ENCODE measurements around the gene POU6F2. TPM values are rescaled to one million over a fixed set of nuclear protein-coding genes. Genes with fewer than 3 reads are reported as not detected.

Gene POU6F2
- total and polyA plus RNA-seq, 2 of the 4 experiments (the other 2 are of a cell fraction) = not detected

DNA sequence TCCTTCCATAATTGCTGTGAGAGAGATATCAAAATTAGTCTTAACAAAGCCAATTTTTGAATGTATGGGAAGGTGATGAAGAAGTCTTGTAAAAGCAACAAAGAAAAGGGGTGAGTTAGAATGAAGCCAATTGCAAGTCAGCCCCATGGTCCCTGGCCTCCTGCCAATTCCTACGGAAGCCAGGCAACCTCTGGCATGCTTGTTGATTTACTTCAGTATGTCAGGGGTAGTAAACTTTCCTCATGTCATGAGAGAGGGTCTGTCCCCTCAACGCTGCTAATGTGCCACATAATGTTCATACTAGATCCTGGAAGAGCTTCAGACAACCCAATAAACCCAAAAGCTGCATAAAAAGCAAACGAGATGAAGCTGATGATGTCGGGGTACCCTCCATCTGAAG lies 429.4 kb downstream of the POU6F2 start:
- Histone ChIP-seq H4K20me1 (ENCODE audit: insufficient read depth, low read length) (no peaks in the 10 kb centered on the region), H3K23ac (ENCODE audit: low read depth, low read length) (no peak overlapping the region), H2AK5ac (ENCODE audit: low read depth, low read length) (no peak overlapping the region), H4K5ac (ENCODE audit: low read depth, low read length) (no peak overlapping the region), H2BK120ac (ENCODE audit: low read depth, low read length) (no peak overlapping the region), H4K91ac (ENCODE audit: insufficient read depth, low read depth, low read length) (no peak overlapping the region), H2AFZ (replicated peaks; ENCODE audit: low read length, poor library complexity) (no peak overlapping the region), H2AK9ac (replicated peaks; ENCODE audit: low read depth, low read length, poor library complexity) (no peak overlapping the region), H3K79me1 (ENCODE audit: low read depth in 1 of 2, low read length in 2 of 2) (no peaks in the 10 kb centered on the region), H3K4ac (ENCODE audit: low read depth, low read length) (no peak overlapping the region), H2BK20ac (ENCODE audit: low read depth, low read length) (no peak overlapping the region), H3K9ac (ENCODE audit: low read depth, low read length) (no peak overlapping the region), H2BK15ac (ENCODE audit: low read depth, low read length) (no peak overlapping the region), H3K4me2 (ENCODE audit: low read depth, low read length) (no peak overlapping the region), H3K27ac (ENCODE audit: insufficient read depth, low read length) (no peak overlapping the region), H3K14ac (replicated peaks; ENCODE audit: low read depth, low read length) (no peak overlapping the region), H3K18ac (ENCODE audit: low read depth, low read length) (no peak overlapping the region), H3K27me3 (ENCODE audit: control insufficient read depth, insufficient read depth, low read length) (no peaks in the 10 kb centered on the region), H3K9me3 (ENCODE audit: control insufficient read depth, insufficient read depth, low read length) (no peaks in the 10 kb centered on the region), H3K56ac (ENCODE audit: extremely low read depth, insufficient read depth, low read length) (no peak overlapping the region), H4K8ac (ENCODE audit: low read depth in 2 of 2, low read length in 2 of 2) (no peak overlapping the region), H3K4me1 (ENCODE audit: control insufficient read depth, insufficient read depth, low read length) (no peaks in the 10 kb centered on the region), H2BK5ac (ENCODE audit: low read depth, low read length, poor library complexity, severe bottlenecking) (no peak overlapping the region), H3K4me3 (ENCODE audit: insufficient read depth, low read depth, low read length) (no peak overlapping the region), H3K36me3 (ENCODE audit: control insufficient read depth, insufficient read depth, low read length) (no peaks in the 10 kb centered on the region), H3K9me1 (ENCODE audit: insufficient read depth, low read length) (no peaks in the 10 kb centered on the region)
- DNase-seq = no peak
- TF ChIP-seq MAZ (IDR thresholded peaks at IDR 0.05; ENCODE audit: borderline replicate concordance, low read depth, low read length) (no peak), POLR2A (IDR thresholded peaks at IDR 0.05; ENCODE audit: low read depth, low read length) (no peak), FOS (IDR thresholded peaks at IDR 0.05; ENCODE audit: low read depth, low read length) (no peak), NFE2L2 (IDR thresholded peaks at IDR 0.05; ENCODE audit: low read depth, low read length) (no peak), SMC3 (IDR thresholded peaks at IDR 0.05; ENCODE audit: low read depth, low read length) (no peak), CEBPB (IDR thresholded peaks at IDR 0.05; ENCODE audit: low read depth, low read length) (no peak), BHLHE40 (IDR thresholded peaks at IDR 0.05; ENCODE audit: low read depth, low read length) (no peak), CHD1 (IDR thresholded peaks at IDR 0.05; ENCODE audit: low read depth, low read length) (no peak), RAD21 (IDR thresholded peaks at IDR 0.05; ENCODE audit: low read length) (no peak), MAFK (IDR thresholded peaks at IDR 0.05; ENCODE audit: low read depth, low read length) (no peak), RFX5 (IDR thresholded peaks at IDR 0.05; ENCODE audit: low read depth, low read length) (no peak), MXI1 (IDR thresholded peaks at IDR 0.05; ENCODE audit: borderline replicate concordance, low read depth, low read length) (no peak), RCOR1 (IDR thresholded peaks at IDR 0.05; ENCODE audit: insufficient replicate concordance, low read length) (no peak)
- TF ChIP-seq, protein P1, sequence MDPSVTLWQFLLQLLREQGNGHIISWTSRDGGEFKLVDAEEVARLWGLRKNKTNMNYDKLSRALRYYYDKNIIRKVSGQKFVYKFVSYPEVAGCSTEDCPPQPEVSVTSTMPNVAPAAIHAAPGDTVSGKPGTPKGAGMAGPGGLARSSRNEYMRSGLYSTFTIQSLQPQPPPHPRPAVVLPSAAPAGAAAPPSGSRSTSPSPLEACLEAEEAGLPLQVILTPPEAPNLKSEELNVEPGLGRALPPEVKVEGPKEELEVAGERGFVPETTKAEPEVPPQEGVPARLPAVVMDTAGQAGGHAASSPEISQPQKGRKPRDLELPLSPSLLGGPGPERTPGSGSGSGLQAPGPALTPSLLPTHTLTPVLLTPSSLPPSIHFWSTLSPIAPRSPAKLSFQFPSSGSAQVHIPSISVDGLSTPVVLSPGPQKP (IDR thresholded peaks at IDR 0.05; ENCODE audit: borderline replicate concordance, low read depth, low read length) = no peak
- TF ChIP-seq, protein P2, sequence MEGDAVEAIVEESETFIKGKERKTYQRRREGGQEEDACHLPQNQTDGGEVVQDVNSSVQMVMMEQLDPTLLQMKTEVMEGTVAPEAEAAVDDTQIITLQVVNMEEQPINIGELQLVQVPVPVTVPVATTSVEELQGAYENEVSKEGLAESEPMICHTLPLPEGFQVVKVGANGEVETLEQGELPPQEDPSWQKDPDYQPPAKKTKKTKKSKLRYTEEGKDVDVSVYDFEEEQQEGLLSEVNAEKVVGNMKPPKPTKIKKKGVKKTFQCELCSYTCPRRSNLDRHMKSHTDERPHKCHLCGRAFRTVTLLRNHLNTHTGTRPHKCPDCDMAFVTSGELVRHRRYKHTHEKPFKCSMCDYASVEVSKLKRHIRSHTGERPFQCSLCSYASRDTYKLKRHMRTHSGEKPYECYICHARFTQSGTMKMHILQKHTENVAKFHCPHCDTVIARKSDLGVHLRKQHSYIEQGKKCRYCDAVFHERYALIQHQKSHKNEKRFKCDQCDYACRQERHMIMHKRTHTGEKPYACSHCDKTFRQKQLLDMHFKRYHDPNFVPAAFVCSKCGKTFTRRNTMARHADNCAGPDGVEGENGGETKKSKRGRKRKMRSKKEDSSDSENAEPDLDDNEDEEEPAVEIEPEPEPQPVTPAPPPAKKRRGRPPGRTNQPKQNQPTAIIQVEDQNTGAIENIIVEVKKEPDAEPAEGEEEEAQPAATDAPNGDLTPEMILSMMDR (conservative IDR thresholded peaks at IDR 0.05; ENCODE audit: low read depth, low read length) = no peak
- TF ChIP-seq, protein P3, sequence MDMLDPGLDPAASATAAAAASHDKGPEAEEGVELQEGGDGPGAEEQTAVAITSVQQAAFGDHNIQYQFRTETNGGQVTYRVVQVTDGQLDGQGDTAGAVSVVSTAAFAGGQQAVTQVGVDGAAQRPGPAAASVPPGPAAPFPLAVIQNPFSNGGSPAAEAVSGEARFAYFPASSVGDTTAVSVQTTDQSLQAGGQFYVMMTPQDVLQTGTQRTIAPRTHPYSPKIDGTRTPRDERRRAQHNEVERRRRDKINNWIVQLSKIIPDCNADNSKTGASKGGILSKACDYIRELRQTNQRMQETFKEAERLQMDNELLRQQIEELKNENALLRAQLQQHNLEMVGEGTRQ (IDR thresholded peaks at IDR 0.05; ENCODE audit: low read depth, low read length) = no peak
- dilution Hi-C loops (cut with HindIII; ENCODE audit: low sequenced_read_pairs, unreplicated experiment) (no loop called here), in situ Hi-C loops (cut with MboI; ENCODE audit: low sequenced_read_pairs) (no loop called here), intact Hi-C loops (cut with micrococcal nuclease) (no loop called here)
- no CpG with 5 or more reads among the region's 4 CpGs for WGBS, 2 experiments (ENCODE audit: extremely low coverage in 2 of 2, insufficient read length in 1 of 2)
- POLR2A ChIA-PET (ENCODE audit: unreplicated experiment) = no interaction called here
- no peak for ATAC-seq (ENCODE audit: low read depth)
- CTCF ChIA-PET = no interaction called here
- BruUV-seq (replicated peaks) = no TSS peak

All from IMR-90 (cell line).